Measurements from ENCODE around the gene TESPA1. TPM values are rescaled to one million over a fixed set of nuclear protein-coding genes. Genes with fewer than 3 reads are reported as not detected.

The TESPA1 gene
- total and polyA plus RNA-seq, 9 of the 15 experiments (the other 6 are each of a cell fraction or from before 2014, with no cell fraction given) = 0.72 to 7.1 (median 2.4) TPM

- intact Hi-C loops (cut with micrococcal nuclease) (loop anchor here (2.0 kb wide), 1 partner anchor 81 kb away; the partner anchor contains the start of gene MUCL1), in situ Hi-C loops (cut with MboI) (no loop called here)
- peak; percentile 79 for FAIRE-seq
- Histone ChIP-seq H3K27me3 (ENCODE audit: control insufficient read depth in 2 of 2, insufficient read depth in 2 of 2, low read length in 2 of 2) (no peaks in the 10 kb centered on the region), H4K20me1 (replicated peaks; ENCODE audit: control insufficient read depth, insufficient read depth, low read length) (no peaks in the 10 kb centered on the region), H3K9me1 (ENCODE audit: control insufficient read depth, insufficient read depth, low read length) (no peaks in the 10 kb centered on the region), H3K27ac (ENCODE audit: extremely low read depth, low read depth, low read length) (peak overlapping the region; percentile 80; the same call in 2 of the 3 replicates), H3K9ac (ENCODE audit: insufficient read depth in 1 of 2, low read depth in 2 of 2, low read length in 2 of 2) (no peak overlapping the region), H3K9me3 (replicated peaks; ENCODE audit: control insufficient read depth, insufficient read depth, low read depth, low read length) (peaks cover 4% of the 10 kb centered on the region), H2AFZ (ENCODE audit: low read depth, low read length) (peak overlapping the region; percentile 86), H3K4me3 (no peak overlapping the region), H3K36me3 (ENCODE audit: control insufficient read depth, insufficient read depth, low read length) (no peaks in the 10 kb centered on the region), H3K4me2 (ENCODE audit: insufficient read depth, low read length) (peak overlapping the region; percentile 26; the same call in 1 of the 2 replicates), H3K4me1 (replicated peaks in 1 of 2; ENCODE audit: control insufficient read depth in 2 of 2, insufficient read depth in 2 of 2, low read length in 2 of 2) (peaks cover 0 to 29% of the 10 kb centered on the region in 2 experiments; a peak in 3 of 5 replicates), H3K79me2 (ENCODE audit: control insufficient read depth, insufficient read depth, low read length) (no peaks in the 10 kb centered on the region)
- 4% methylated on average over 5 of the region's 5 CpGs for WGBS (ENCODE audit: insufficient coverage, low coverage, missing lambda C conversion rate)
- no TSS peak for BruUV-seq (replicated peaks)
- CTCF ChIA-PET (ENCODE audit: low intra/inter-chr PET ratio) = interaction anchor here (1.0 kb wide), 1 partner anchor 81 kb away, joined by 4 read pairs; the partner anchor contains the start of gene MUCL1
- peak; percentile 49 to 75 (median 62) for DNase-seq (ENCODE audit: extremely low read depth in 1 of 4, low spot score in 3 of 4)
- peak; percentile 92 for ATAC-seq
- POLR2A ChIA-PET = interaction anchor here (0.6 kb wide), 1 partner anchor 65 kb away, joined by 3 read pairs; no protein-coding TSS in a partner anchor
- TF ChIP-seq MAFK (IDR thresholded peaks at IDR 0.05; ENCODE audit: low read length) = peak; percentile 87
- TF ChIP-seq ZNF77 (CRISPR knock-in tag; IDR thresholded peaks at IDR 0.05) = no peak
- 0 out of 2 replicates have a peak, but pooled peaks have one; percentile 63 for TF ChIP-seq ZNF175 (CRISPR knock-in tag; IDR thresholded peaks at IDR 0.05; ENCODE audit: low read depth)
- no peak for TF ChIP-seq CGGBP1 (CRISPR knock-in tag; IDR thresholded peaks at IDR 0.05)
- peak; percentile 93 for TF ChIP-seq ZNF316 (IDR thresholded peaks at IDR 0.05)
- 0 out of 4 replicates have a peak, but pooled peaks have one; percentile 34 to 50 for TF ChIP-seq MNT (conservative IDR thresholded peaks at IDR 0.05)
- TF ChIP-seq PCBP1 (IDR thresholded peaks at IDR 0.05; ENCODE audit: low read depth, low read length, poor library complexity, severe bottlenecking) = no peak
- TF ChIP-seq BRCA1 (IDR thresholded peaks at IDR 0.05) = no peak
- TF ChIP-seq BRCA1 (CRISPR knock-in tag; IDR thresholded peaks at IDR 0.05) = no peak
- 0 out of 2 replicates have a peak, but pooled peaks have one; percentile 32 for TF ChIP-seq SMARCE1 (IDR thresholded peaks at IDR 0.05)
- peak; percentile 21; the same call in 1 of the 2 replicates for TF ChIP-seq CXXC5 (CRISPR knock-in tag; IDR thresholded peaks at IDR 0.05)
- no peak for TF ChIP-seq HMGN3 (IDR thresholded peaks at IDR 0.05; ENCODE audit: borderline replicate concordance, extremely low read depth, insufficient read length, low read depth, low read length)
- TF ChIP-seq ZNF76 (CRISPR knock-in tag; IDR thresholded peaks at IDR 0.05; ENCODE audit: borderline replicate concordance) = 0 out of 2 replicates have a peak, but pooled peaks have one; percentile 16
- 0 out of 2 replicates have a peak, but pooled peaks have one; percentile 20 for TF ChIP-seq HDAC2 (IDR thresholded peaks at IDR 0.05)
- no peak for TF ChIP-seq ARID3B (CRISPR knock-in tag; IDR thresholded peaks at IDR 0.05; ENCODE audit: borderline replicate concordance)
- TF ChIP-seq STAT5A (IDR thresholded peaks at IDR 0.05; ENCODE audit: borderline replicate concordance, low read length) = no peak
- peak; percentile 23; the same call in 1 of the 2 replicates for TF ChIP-seq ZFX (CRISPR knock-in tag; IDR thresholded peaks at IDR 0.05)
- TF ChIP-seq MAFG (tag; conservative IDR thresholded peaks at IDR 0.05) = peak; percentile 84
- TF ChIP-seq ZNF766 (CRISPR knock-in tag; conservative IDR thresholded peaks at IDR 0.05) = peak; percentile 77
These were observed 49.2 kb downstream of the TESPA1 start for GRCh38 chr12:54935235-54935951.
